HG02973 (cell line): Measurements from ENCODE around the gene ZFHX3.
"Not testable (repeated sequence)": the region's sequence is repeated elsewhere in the genome, so short reads cannot be mapped to it uniquely, and the experiment has no call there.

ENCODE experiments used
- ATAC-seq: cut with Tn5 transposase; IDR thresholded peaks from one replicate; pipeline ENCODE4 v1.9.1; 2021; ENCODE audit warnings: moderate library complexity; ENCODE audit not compliant: unreplicated experiment

ZFHX3 gene

DNA sequence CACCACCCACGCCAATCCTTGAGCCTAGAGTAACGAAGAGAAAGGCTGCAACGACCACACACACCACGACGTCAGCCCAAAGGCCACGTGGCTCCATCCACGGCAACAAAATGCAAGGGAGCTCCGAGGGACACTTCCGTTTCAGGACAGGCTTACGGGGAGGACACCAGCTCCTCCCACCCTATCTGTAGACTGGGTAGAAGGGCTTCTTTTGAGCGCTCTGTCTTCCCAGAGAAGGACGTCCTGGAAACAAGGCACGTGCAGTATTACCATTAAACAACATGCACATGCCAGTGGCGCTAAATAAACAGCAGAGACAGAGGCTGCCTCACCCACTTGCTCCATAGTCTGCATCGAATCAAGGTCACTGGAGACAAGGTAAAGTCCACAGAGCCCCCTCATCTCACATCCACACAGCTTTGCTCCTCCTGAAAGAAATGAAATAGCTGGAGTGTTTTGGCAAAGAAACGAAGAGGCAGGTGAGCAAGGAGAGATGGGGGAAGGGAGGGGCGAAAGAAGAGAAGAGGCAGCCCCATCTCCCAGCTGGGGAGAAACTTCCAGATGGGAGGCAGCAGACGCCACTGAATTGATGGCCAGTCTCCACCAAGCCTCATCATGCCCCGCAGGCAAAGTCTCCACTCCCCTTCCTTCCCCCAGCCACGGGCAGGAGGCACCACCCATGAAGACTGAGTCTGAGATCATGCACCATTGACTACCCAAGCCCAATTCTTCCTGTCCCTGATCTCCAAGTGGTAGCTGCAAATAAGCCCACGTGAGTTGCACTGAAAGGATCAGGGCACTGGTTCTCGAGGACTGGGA is 24.0 kb downstream of the ZFHX3 start:
- no peak for ATAC-seq

DNA sequence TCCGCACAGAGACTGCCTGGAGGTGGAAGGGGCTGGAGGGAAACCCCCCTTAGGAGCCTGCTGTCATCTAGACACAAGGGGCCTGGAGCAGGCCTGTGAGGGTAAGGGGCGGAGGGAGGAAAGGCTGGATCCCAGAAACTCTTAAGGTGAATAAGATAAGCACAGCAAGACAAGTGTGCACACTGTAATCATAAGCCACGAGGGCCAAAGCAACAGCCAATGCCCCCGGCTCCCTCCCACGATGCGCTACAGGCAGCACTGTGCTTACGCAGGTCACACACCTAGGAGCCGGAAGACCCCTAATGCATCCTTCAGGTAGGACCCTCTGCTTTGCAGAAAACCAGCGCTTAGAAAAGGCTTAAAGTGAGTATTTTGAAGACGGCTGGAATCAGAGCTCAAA is 24.6 kb downstream of the ZFHX3 start:
- no peak for ATAC-seq

DNA sequence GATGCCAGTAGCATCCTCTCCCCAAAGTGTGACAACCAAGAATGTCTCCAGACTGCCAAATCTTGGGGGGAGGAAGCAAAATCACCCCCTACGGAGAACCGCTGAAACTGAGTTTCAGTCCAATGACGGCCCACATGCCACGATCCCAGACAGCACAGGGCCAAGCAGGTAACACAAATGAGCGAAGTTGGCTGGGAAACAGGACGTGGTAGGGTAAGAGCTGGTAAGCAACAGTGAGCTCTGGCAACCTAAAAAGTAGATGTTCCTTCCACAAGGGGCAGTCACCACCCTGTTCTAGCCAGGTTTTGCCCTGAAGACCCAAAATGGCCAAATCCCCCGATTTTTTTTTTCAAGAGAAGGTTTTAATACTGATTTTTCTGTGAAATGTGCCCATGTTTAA is 25.4 kb downstream of the ZFHX3 start:
- ATAC-seq: no peak

DNA sequence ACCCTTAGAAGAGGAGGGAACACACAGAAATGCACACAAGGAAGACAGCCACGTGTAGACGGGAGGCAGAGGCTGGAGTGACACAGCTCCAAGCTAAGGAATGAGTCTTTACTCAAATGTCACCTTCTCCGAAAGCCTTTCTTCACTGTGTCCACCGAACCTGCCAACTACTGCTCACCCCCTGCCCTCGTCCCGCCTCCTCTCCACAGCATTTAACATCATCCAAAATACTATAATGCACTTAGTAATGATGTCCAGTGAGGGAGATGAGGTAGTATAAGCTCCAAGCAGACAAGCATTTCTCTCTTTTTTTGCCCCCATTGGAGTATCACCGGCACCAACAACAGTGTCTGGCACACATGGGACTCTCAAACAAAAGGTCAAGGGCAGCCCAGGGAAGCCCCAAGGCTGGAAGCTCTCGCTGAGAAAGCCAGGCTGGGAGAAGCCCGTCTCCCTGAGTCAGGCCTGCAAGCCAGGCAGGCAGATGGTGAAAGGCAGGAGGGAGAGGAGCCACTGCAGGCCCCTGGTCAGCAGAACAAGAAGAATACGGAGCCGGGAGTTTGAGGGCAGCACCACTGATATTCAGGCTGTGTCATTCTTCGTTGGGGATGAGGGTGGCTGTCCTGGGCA is 25.9 kb downstream of the ZFHX3 start:
- ATAC-seq: no peak

DNA sequence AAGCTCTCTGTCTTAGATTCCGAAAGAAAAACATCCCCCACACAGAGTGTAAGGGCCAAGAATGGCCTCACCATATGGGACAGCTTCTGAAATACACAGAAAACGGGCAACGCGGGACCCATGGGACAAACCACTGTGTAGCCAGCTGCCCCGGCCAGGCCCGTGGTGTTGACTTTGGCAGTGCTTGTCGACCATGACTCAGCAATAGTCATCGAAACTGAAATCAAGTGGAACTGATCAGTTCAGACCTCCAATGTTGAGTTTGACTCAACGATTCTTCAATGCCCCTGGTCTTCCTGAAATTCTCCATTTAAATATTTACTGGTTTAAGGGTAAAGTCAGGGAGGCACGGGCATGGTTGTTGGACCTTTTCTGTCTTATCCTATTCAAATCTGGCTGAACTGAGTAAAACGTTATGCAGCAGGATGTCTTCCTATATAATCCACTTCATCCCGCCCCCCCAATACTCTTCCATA is 27.5 kb downstream of the ZFHX3 start:
- ATAC-seq: no peak

DNA sequence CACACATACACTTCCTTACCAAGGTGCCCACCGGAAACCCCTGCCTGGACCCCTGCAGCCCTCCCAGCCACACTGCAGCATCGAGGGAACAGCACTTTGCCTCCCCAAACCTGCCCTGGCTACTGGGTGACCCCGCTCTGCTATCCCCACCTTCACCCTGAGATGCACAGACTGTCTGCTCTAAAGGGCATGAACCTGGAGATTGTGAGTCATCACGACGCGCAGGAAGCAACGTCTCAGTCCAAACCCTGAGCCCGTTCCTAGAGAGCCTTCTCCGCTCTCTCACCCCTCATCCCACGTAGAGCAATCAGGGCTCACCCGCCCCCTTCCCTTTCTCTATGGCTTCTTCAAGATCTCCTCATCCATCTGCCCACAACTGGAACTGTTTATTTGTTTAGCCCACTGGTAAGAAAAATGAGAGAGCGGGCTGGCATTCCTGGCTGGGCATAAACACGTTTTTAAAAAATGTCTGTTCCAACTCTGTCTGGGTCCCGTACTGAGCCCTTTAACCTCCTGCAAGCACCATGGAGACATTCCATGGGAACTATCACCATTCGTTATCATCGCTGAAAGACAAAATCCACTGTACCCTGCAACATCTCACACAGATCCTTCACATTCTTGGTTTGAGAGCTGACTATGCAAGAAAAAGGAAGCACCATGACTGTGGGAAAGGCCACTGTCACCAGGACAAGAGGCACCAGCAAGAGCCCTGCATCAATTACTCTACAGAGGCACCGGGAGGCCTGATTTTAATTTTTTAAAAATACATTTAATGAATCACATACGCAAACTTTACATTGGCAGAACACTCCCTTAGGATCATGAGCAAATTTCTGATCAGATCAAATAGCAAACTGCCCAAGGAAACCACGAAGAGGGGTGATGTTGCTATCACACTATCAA is 28.2 kb downstream of the ZFHX3 start:
- ATAC-seq: no peak

DNA sequence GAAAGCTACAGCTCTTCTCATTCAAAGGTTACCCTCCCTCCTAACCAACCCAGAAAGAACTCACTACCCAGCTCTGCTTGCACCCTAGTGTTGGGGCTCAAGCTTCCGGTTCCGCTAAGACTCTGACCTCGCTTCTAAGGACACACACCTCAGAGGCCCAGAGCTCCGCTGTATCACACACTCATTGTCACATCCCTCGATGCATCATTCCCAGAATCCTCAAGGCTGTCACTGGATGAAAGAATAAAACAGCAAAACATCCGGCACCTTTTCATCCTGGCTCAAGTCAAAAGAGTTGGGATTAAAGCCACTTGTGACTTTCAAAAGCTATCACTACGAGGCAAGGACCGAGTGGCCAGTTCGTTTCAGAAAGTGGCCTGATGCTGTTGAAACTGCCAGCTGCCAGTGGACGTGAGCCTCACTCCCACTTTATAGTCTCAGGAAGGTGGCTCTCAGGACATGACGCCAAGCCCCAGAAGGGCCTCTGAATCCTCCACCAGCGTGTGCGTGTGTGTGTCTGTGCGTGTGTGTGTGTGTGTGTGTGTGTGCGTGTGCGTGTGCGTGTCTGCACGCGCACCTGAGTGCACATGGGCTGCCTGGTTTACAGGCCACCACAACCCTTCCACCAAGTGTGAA is 29.0 kb downstream of the ZFHX3 start:
- ATAC-seq: no peak

DNA sequence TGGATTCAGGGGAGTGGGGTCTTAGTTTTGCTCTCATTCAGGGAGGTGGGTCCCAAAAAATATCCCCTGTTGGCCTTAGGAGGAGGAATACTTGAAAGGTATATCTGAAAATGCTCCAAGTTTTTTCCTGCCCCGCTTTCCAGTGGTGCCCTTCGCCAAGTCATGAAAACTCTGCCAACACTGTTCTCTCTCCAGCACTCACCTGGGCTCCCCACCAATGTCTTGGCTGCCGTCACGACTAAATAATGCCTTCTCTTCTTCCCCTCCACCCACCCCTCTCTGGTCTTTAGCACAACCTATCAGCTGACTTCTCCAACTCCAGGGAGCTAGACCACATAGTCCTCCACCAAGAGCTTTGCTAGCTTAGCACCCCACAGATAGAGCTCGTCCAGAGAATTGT is 30.6 kb downstream of the ZFHX3 start:
- ATAC-seq: no peak

DNA sequence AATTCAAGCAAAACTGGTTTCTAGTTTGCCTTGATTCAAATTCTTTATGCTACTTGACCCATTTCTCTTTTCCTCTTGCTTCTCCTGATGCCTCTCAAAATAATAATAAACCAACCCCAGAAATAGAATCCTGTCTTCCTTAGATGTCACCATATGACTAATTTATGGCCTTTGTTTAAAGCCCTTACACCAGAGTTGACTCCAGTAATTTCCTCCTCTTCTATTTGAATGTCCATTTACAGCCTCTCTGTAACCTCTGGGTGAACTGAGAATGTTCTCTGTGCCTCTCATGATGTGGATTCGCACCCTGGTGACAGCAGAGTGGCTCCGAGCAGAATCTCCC is 31.5 kb downstream of the ZFHX3 start:
- peak; percentile 50 for ATAC-seq

DNA sequence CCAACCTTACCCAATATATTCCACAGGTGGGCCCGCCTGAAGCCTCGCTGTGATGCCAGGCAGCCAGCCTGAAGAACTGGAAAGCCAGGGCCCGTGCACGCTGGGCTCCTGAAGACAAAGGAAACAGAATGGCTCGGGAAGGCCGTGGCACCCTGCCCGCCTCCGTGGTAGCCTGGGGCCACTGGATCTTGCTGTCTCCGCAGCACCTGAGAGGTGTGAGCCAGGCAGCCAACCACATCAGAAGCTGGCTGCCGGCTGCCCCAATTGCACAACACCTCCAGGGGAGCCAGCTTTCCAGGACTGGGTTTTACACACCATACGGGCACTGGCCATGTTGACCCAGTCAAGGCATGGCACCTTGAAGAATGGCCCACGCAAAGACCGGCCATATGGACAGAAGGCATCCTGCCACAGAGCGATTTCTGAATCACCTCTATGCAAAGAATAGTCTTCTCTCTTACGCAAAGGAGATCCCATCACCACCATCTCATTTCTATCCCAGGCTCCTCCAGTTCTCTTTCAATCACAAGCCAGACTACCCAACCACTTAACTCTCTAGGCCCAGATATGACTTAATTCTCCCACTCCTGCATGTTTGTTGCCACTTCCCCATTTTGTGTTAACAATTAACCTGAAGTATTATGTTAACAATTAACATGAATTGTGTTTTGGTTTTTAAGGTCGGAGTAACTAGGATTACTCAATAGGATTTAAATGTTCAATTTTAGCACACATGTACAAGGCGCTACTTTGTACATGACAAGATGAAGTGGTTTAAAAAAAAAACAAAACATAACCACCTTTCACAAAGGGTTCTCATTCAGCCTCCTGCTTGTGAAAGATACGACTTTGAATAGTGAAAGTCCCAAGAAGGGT is 32.1 kb downstream of the ZFHX3 start:
- ATAC-seq: peak; percentile 81

DNA sequence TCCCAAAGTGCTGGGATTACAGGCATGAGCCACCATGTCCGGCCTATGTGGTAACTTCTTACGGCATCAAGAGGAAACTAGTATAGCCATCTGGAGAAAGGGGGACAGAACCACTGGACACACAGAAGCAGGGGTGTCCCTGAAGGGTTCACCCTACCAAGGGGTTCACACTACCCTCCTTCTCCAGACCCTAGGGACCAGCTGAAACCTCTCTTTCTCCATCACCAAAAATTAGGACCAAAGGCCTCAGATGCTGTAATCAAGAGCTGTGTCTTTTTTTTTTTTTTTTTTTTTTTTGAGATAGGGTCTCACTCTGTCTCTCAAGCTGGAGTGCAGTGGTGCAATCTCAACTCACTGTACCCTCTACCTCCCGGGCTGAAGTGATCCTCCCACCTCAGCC is 33.2 kb downstream of the ZFHX3 start:
- ATAC-seq: no peak

DNA sequence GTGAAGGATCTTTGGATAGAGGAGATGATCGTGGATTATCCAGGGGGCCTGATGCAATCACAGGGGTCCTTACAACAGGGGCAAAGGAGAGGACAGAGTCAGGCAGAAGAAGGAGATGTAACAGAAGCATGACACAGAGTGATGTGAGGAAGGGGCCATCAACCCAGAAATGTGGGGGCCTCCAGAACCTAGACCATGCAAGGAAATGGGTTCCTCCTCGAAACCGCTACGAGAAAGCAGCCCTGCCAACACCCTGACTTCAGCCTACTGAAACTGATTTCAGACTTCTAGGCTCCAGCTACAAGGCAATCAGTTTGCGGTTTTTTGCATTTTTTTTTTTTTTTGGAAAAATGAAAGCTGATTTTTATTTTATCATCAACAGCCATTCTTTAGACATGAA is 34.0 kb downstream of the ZFHX3 start:
- no peak for ATAC-seq

DNA sequence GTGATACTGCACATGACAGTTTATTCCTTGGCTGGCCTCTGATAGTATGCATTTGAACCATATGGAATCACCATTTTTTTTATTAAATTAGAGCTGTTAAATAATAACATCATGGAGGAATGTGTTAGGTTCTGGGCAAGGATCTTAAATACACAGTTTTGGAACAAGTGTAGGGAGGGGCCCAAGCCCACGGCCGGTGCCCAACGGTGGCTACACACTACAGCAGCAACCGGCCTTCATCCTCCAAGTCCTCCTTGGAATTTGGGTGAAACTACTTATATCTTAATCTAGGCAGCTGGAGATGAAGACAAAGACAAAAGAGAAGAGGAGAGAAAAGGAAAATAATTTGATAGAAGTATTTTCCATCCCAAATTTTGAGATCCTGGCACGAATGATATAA is 35.6 kb downstream of the ZFHX3 start:
- no peak for ATAC-seq

DNA sequence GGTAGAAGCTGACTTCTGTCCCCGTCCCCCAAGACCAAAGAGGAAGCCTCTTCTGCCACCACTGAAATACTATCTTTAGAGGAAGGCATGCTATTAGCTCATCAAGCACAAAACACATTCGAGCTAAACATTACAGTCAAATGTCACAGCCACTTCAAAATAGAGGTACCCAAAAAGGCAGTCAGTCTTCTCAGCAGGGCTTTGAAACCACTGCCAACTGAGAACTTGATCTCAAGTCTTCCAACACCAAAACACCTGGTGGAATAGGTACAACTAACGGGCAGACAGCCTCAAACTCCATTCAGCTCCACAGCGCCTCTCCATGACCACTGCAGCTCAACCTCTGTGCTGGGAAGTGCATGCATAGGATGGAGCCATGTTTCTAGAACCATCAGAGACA is 36.0 kb downstream of the ZFHX3 start:
- ATAC-seq: no peak

DNA sequence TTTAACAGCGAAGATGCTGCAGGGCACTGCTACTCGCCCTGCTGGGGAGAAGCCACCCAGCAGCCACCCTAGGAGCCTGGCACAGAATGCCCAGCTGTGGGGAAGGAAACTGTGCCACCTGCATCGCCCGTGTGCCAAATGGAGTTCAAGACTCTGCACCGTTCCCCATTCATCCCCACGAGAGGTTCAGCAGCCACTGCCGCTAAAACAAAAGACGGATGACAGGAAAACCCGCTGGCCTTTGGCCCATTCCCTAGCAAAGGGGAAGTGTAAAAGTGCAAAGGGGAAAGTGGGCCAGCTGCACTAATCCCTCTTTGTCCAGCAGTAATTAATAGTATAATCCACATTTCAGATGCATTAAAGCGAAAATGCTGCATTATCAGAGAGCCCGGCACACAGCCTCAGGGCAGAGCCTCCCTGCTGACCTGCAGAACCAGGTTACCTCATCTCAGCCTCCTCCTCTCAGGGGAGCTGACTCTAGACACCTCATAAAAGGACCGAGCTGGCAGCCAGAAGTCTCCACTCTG is 37.7 kb downstream of the ZFHX3 start:
- no peak for ATAC-seq

DNA sequence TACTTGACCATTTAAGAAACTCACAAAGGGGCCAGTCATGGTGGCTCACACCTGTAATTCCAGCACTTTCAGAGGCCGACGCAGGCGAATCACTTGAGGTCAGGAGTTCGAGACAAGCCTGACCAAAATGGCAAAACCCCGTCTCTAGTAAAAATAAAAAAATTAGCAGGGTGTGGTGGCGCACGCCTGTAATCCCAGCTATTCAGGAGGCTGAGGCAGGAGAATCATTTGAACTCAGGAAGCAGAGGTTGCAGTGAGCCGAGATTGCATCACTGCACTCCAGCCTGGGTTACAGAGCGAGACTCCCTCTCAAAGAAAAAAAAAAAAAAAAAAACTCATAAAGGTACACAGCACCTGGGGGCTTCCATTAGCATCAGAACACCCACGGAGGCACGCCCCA is 38.2 kb downstream of the ZFHX3 start:
- ATAC-seq: not testable (repeated sequence)

DNA sequence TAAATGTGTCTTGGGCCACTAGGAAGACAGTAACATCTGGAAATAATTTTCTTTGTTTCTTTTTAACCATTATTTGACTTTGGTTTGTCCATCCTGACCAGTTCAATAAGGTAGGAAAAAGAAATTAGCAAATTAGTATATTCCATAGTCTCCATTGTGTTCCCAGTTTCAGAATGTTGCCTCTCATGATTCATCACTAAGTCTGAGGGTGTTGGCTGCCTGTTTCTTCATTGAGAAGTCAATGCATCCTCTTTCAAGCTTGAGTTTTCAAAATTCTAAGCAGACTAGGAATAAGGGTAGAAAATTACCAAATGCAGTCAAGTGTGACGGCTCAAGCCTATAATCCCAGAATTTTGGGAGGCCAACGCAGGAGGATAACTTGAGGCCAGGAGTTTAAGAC is 41.9 kb downstream of the ZFHX3 start:
- ATAC-seq: no peak

DNA sequence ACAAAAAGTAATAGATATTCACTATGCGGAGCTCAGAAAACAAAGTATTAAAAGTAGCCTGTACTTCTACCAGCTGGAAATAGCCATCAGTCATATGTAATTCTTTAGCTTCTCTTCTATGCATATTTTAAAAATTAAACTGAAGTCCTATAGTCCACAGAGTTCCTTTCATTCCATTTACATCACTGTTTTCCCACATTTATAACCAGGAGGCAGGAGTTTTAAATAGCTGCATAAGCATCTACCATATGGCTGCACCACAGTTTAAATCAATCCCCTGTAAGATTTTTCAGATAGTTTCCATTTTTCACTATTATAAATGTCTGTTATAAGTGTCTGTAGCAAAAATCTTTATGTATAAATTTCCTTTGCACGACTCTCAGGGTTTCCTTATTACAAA is 45.1 kb downstream of the ZFHX3 start:
- ATAC-seq: no peak

DNA sequence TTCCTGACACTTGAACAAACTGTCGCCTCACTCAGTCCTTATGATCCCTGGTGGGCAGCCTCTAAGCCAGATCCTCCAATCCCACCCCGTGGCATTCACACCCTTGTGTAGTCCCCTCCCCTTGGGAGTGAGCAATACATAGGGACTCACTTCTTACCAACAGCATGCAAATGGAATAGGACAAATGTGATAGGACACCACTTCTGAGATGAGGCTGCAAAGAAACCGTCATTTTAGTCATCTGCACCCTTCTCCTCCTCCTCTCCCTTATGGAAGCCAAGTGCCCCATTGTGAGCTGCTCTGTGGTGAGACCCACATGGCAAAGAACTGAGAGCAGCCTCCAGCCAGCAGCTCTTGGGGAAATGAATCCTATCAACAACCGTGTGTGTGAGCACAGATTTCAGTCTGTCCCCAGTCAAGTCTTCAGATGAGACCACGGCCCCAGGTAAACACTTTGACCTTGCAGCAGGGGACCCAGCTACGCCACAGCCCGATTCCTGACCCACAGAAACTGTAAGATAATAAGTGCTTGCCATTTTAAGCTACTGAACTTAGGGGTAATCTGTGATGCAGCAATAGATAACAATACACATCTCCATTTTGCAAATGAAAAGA is 46.9 kb downstream of the ZFHX3 start:
- ATAC-seq: no peak
